Colonic mucosa (tissue), 4 donors: ENCODE measurements around the gene TEX264. TPM values are rescaled to one million over a fixed set of nuclear protein-coding genes. Genes with fewer than 3 reads are reported as not detected.

Source experiments
- DNase-seq: peaks from one replicate; pipeline ENCODE4 v3.0.0-alpha.2; 2020
- H3K27ac ChIP-seq: fragments of 200-600 bp; one replicate; pipeline ENCODE4 v1.8.0; 2021
- H3K27me3 ChIP-seq: fragments of 200-600 bp; one replicate; pipeline ENCODE4 v1.8.0; 2021
- H3K36me3 ChIP-seq: fragments of 200-600 bp; one replicate; pipeline ENCODE4 v1.8.0; 2021
- H3K4me1 ChIP-seq: fragments of 200-600 bp; one replicate; pipeline ENCODE4 v1.8.0; 2021; ENCODE audit warnings: mild to moderate bottlenecking
- H3K4me3 ChIP-seq: fragments of 200-600 bp; one replicate; pipeline ENCODE4 v1.8.0; 2021
- H3K9ac ChIP-seq, 2 donors: one replicate each; pipeline ENCODE4 v1.7.0; 2013; ENCODE audit warnings: control low read depth in 2 of 2, low read depth in 2 of 2, low read length in 2 of 2
- H3K9me3 ChIP-seq: fragments of 200-600 bp; one replicate; pipeline ENCODE4 v1.8.0; 2021
- CTCF ChIP-seq: fragments of 200-600 bp; IDR thresholded peaks from one replicate; pipeline ENCODE4 v1.8.0; 2022; ENCODE audit warnings: antibody characterized with exemption, mild to moderate bottlenecking
- intact Hi-C: fragments of 100-400 bp; cut with DNase I; formaldehyde crosslinking; loops from one replicate; pipeline ENCODE4 v1.14.1; 2022
- total RNA-seq, 2 donors: library from RNA; stranded (reverse); fragmentation: NEBNext Ultra II Directional in 1 of 2; extraction: Animal tissue kit (Norgen Biotek cat#: 25700) in 1 of 2; gene quantifications; one replicate each; pipeline ENCODE4 v1.2.1, GENCODE V29; 2021
- donor health status: healthy.
- donor health status: DM: no; HTN: no; CAD: no.
- donor health status: DM: no; HTN: no; CAD: no.

Gene TEX264
- total RNA-seq, 2 donors from 2014 or later = 54.0 to 92.3 TPM

DNA sequence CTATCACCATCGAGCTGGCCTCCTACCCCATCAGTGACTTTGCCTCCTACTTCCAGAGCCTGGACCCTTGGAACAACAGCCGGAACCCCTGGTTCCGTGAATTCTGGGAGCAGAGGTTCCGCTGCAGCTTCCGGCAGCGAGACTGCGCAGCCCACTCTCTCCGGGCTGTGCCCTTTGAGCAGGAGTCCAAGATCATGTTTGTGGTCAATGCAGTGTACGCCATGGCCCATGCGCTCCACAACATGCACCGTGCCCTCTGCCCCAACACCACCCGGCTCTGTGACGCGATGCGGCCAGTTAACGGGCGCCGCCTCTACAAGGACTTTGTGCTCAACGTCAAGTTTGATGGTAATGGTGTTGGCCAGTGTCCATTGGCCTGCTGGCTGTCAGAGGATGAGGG lies 41.9 kb downstream of the TEX264 start:
- H3K9ac ChIP-seq = no peak overlapping the region
- peak; percentile 6 for DNase-seq
- H3K36me3 ChIP-seq = no peaks in the 10 kb centered on the region
- no peak for TF ChIP-seq CTCF
- no peaks in the 10 kb centered on the region for H3K9me3 ChIP-seq
- H3K27me3 ChIP-seq = no peaks in the 10 kb centered on the region
- intact Hi-C loops = no loop called here
- H3K4me3 ChIP-seq = no peak overlapping the region
- H3K27ac ChIP-seq = no peak overlapping the region
- no peaks in the 10 kb centered on the region for H3K4me1 ChIP-seq

DNA sequence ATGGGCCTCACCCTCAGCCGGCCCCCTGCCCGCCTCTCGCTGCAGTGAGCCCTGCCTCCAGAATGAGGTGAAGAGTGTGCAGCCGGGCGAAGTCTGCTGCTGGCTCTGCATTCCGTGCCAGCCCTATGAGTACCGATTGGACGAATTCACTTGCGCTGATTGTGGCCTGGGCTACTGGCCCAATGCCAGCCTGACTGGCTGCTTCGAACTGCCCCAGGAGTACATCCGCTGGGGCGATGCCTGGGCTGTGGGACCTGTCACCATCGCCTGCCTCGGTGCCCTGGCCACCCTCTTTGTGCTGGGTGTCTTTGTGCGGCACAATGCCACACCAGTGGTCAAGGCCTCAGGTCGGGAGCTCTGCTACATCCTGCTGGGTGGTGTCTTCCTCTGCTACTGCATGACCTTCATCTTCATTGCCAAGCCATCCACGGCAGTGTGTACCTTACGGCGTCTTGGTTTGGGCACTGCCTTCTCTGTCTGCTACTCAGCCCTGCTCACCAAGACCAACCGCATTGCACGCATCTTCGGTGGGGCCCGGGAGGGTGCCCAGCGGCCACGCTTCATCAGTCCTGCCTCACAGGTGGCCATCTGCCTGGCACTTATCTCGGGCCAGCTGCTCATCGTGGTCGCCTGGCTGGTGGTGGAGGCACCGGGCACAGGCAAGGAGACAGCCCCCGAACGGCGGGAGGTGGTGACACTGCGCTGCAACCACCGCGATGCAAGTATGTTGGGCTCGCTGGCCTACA lies 44.4 kb downstream of the TEX264 start:
- no peaks in the 10 kb centered on the region for H3K27me3 ChIP-seq
- no peak overlapping the region for H3K9ac ChIP-seq
- no peaks in the 10 kb centered on the region for H3K36me3 ChIP-seq
- DNase-seq = peak; percentile 9
- intact Hi-C loops = no loop called here
- H3K4me3 ChIP-seq = no peak overlapping the region
- no peaks in the 10 kb centered on the region for H3K4me1 ChIP-seq
- no peaks in the 10 kb centered on the region for H3K9me3 ChIP-seq
- no peak for TF ChIP-seq CTCF
- H3K27ac ChIP-seq = no peak overlapping the region

DNA sequence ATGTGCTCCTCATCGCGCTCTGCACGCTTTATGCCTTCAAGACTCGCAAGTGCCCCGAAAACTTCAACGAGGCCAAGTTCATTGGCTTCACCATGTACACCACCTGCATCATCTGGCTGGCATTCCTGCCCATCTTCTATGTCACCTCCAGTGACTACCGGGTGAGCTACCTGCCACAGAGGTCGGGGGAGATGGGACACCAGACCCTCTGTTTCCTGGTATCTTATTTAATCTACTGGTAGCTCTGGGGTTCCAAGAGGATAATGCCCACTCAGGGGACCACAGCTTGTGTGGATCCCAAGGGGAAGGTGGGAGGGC lies 44.9 kb downstream of the TEX264 start:
- Histone ChIP-seq H3K36me3 (no peaks in the 10 kb centered on the region), H3K4me1 (no peaks in the 10 kb centered on the region), H3K9me3 (no peaks in the 10 kb centered on the region), H3K4me3 (no peak overlapping the region), H3K27ac (no peak overlapping the region), H3K9ac (no peak overlapping the region), H3K27me3 (no peaks in the 10 kb centered on the region)
- no peak for DNase-seq
- no peak for TF ChIP-seq CTCF
- intact Hi-C loops = no loop called here

DNA sequence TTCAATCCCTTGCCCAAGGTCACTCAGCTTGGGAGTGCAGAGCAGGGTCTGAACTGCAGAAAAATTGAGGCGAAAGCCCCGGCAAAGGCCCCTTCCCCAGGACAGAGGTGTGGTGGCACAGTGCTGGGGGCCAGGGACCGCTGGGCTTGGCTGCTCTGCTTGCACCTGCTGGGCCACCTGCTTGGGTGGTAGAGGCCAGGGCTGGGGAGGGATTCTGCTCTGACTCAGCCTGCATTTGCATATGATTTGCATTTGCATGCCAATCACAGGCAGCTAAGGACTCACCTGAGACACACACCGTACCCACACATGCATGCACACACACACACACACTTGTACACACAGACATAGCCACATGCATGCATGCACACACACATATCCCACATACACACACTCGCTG lies 45.8 kb downstream of the TEX264 start:
- Histone ChIP-seq H3K27me3 (no peaks in the 10 kb centered on the region), H3K27ac (no peak overlapping the region), H3K9me3 (no peaks in the 10 kb centered on the region), H3K4me1 (no peaks in the 10 kb centered on the region), H3K4me3 (no peak overlapping the region), H3K36me3 (no peaks in the 10 kb centered on the region), H3K9ac (no peak overlapping the region)
- TF ChIP-seq CTCF = no peak
- intact Hi-C loops = no loop called here
- no peak for DNase-seq

GRCh38 chr3:51717446-51717845 lies 46.4 kb downstream of the TEX264 start:
- Histone ChIP-seq H3K9ac (no peak overlapping the region), H3K4me1 (no peaks in the 10 kb centered on the region), H3K27me3 (no peaks in the 10 kb centered on the region), H3K9me3 (no peaks in the 10 kb centered on the region), H3K36me3 (no peaks in the 10 kb centered on the region), H3K27ac (no peak overlapping the region), H3K4me3 (no peak overlapping the region)
- TF ChIP-seq CTCF = no peak
- no peak for DNase-seq
- intact Hi-C loops = no loop called here
